GM06990 (cell line): ENCODE data around the gene PRR20C.
"Not testable (repeated sequence)": the region's sequence is repeated elsewhere in the genome, so short reads cannot be mapped to it uniquely, and the experiment has no call there.

Source experiments
- DNase-seq: peaks from one replicate; pipeline ENCODE4 v3.0.0-alpha.2; 2011; ENCODE audit not compliant: insufficient read length; ENCODE audit errors: extremely low read depth
- H3K27me3 ChIP-seq: replicated peaks from 2 replicates; pipeline ENCODE4 v1.6.0; 2011; ENCODE audit warnings: low read length; ENCODE audit not compliant: control insufficient read depth, insufficient read depth
- H3K36me3 ChIP-seq: 2 replicates; pipeline ENCODE4 v1.5.1; 2011; ENCODE audit warnings: low read length; ENCODE audit not compliant: control insufficient read depth, insufficient read depth
- H3K4me3 ChIP-seq: replicated peaks from 2 replicates; pipeline ENCODE4 v1.5.1; 2011; ENCODE audit warnings: low read depth, mild to moderate bottlenecking, control low read depth, low read length
- CTCF ChIP-seq: IDR thresholded peaks from 2 replicates; pipeline ENCODE4 v1.5.1; 2011; ENCODE audit warnings: low read length, control low read depth, mild to moderate bottlenecking, inconsistent platforms; ENCODE audit not compliant: insufficient read depth, poor library complexity, severe bottlenecking

Gene PRR20C

GRCh38 chr13:57138988-57139387 is 14.9 kb upstream of the PRR20C start:
- no peak for TF ChIP-seq CTCF
- Histone ChIP-seq H3K36me3 (no peaks in the 10 kb centered on the region), H3K4me3 (no peak overlapping the region), H3K27me3 (no peaks in the 10 kb centered on the region)
- DNase-seq, result no peak

GRCh38 chr13:57139781-57140180 is 14.1 kb upstream of the PRR20C start:
- DNase-seq, H3K4me3 ChIP-seq, H3K36me3 ChIP-seq, H3K27me3 ChIP-seq: not testable (repeated sequence)

GRCh38 chr13:57140235-57140968 is 13.5 kb upstream of the PRR20C start, which contains the start of gene PRR20A:
Gene PRR20A (plus strand): TSS chr13:57140918. CDS start chr13:57141305, 387 bp downstream.
- not testable (repeated sequence) for DNase-seq, H3K27me3 ChIP-seq, H3K36me3 ChIP-seq, H3K4me3 ChIP-seq

- H3K4me3 ChIP-seq, H3K36me3 ChIP-seq, DNase-seq, H3K27me3 ChIP-seq: not testable (repeated sequence)
Observed at GRCh38 chr13:57147188-57147587, 6.7 kb upstream of the PRR20C start, which contains the start of gene PRR20B. Gene PRR20B (plus strand): TSS chr13:57147488. CDS start chr13:57147875, 387 bp downstream.

- not testable (repeated sequence) for H3K4me3 ChIP-seq, DNase-seq, H3K27me3 ChIP-seq, H3K36me3 ChIP-seq
Observed at GRCh38 chr13:57148106-57148505, 5.8 kb upstream of the PRR20C start.

GRCh38 chr13:57160332-57160731 is 6.5 kb downstream of the PRR20C start, which contains the start of gene PRR20D:
Gene PRR20D (plus strand): TSS chr13:57160632. CDS start chr13:57161019, 387 bp downstream.
- H3K4me3 ChIP-seq, DNase-seq, H3K36me3 ChIP-seq, H3K27me3 ChIP-seq: not testable (repeated sequence)

GRCh38 chr13:57166897-57167296 is 13.0 kb downstream of the PRR20C start, which contains the start of gene PRR20E:
Gene PRR20E (plus strand): TSS chr13:57167197. CDS start chr13:57167584, 387 bp downstream.
- H3K36me3 ChIP-seq, DNase-seq, H3K4me3 ChIP-seq, H3K27me3 ChIP-seq: not testable (repeated sequence)

GRCh38 chr13:57191667-57192066 is 37.8 kb downstream of the PRR20C start:
- TF ChIP-seq CTCF, result no peak
- no peaks in the 10 kb centered on the region for H3K27me3 ChIP-seq
- no peak overlapping the region for H3K4me3 ChIP-seq
- no peaks in the 10 kb centered on the region for H3K36me3 ChIP-seq
- no peak for DNase-seq
